CD4-positive, alpha-beta T cell treated with Interleukin-4 for 4 hours (primary cell): ENCODE results near the gene ZNF839.

Experiments used
- DNase-seq: peaks from one replicate; pipeline ENCODE4 v3.0.0-alpha.2; 2020

Gene ZNF839

GRCh38 chr14:102389246-102389645 lies 69.7 kb downstream of the ZNF839 start:
- DNase-seq: no peak

GRCh38 chr14:102390064-102390855 lies 70.7 kb downstream of the ZNF839 start:
- no peak for DNase-seq
